ENCODE data around the gene BTBD2. TPM values are rescaled to one million over a fixed set of nuclear protein-coding genes. Genes with fewer than 3 reads are reported as not detected.

The BTBD2 gene
- total and polyA plus RNA-seq, 7 donors: 30.1 to 68.4 (median 56.3) TPM

DNA sequence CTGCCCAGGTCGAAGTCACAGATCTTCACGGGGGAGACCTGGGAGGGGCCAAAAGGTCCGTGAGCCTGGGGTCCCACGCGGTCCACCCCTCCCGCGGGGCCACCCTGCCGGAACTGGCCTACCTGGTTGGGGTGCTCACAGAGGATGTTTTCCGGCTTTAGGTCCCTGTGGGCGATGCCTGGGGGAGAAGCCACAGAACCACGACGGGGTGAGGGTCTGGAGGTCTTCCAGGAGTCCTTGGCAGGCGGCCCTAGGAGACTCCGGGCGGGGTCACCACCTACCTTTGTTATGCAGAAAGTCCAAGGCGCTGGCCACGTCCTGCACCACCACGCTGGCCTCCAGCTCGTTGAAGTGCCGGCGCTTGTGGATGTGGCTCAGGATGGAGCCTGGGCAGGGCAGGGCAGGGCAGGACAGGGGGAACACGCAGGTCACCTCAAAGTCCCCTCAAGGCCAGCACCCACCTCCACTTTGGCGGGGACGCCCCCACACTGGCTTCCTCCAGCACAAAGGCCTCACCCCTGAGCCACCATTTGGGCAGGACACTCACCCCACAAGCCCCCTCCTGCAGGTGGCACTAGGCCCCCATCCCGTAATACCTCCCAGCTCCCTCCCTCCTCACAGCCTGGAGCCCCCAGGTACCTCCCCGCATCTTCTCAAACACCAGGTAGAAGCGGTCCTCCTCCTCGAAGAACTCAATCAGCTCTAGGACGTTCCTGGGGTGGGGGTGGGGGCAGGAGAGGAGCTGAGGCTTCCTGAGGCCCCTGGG is 27.2 kb upstream of the BTBD2 start:
- no peaks in the 10 kb centered on the region for H3K9me3 ChIP-seq
- TF ChIP-seq, protein P1, sequence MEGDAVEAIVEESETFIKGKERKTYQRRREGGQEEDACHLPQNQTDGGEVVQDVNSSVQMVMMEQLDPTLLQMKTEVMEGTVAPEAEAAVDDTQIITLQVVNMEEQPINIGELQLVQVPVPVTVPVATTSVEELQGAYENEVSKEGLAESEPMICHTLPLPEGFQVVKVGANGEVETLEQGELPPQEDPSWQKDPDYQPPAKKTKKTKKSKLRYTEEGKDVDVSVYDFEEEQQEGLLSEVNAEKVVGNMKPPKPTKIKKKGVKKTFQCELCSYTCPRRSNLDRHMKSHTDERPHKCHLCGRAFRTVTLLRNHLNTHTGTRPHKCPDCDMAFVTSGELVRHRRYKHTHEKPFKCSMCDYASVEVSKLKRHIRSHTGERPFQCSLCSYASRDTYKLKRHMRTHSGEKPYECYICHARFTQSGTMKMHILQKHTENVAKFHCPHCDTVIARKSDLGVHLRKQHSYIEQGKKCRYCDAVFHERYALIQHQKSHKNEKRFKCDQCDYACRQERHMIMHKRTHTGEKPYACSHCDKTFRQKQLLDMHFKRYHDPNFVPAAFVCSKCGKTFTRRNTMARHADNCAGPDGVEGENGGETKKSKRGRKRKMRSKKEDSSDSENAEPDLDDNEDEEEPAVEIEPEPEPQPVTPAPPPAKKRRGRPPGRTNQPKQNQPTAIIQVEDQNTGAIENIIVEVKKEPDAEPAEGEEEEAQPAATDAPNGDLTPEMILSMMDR (IDR thresholded peaks at IDR 0.05): no peak
- intact Hi-C loops (cut with DNase I): no loop called here
- H3K27ac ChIP-seq: peak overlapping the region; percentile 98
- WGBS, 3 donors: 25 to 31% (median 26%) methylated on average over 29 of the region's 29 CpGs
- DNase-seq: peak; percentile 49 to 85
- H3K4me3 ChIP-seq: peak overlapping the region; percentile 42
- H3K4me1 ChIP-seq: peaks cover 82% of the 10 kb centered on the region
- H3K36me3 ChIP-seq (ENCODE audit: insufficient read depth in 1 of 2, low read depth in 1 of 2): peaks cover 11 to 73% of the 10 kb centered on the region in 2 donors
- peak in 2 of 4 donors; percentile 2 to 4 for ATAC-seq
- H3K27me3 ChIP-seq (ENCODE audit: insufficient read depth in 3 of 3, low read length in 2 of 3): no peaks in the 10 kb centered on the region

DNA sequence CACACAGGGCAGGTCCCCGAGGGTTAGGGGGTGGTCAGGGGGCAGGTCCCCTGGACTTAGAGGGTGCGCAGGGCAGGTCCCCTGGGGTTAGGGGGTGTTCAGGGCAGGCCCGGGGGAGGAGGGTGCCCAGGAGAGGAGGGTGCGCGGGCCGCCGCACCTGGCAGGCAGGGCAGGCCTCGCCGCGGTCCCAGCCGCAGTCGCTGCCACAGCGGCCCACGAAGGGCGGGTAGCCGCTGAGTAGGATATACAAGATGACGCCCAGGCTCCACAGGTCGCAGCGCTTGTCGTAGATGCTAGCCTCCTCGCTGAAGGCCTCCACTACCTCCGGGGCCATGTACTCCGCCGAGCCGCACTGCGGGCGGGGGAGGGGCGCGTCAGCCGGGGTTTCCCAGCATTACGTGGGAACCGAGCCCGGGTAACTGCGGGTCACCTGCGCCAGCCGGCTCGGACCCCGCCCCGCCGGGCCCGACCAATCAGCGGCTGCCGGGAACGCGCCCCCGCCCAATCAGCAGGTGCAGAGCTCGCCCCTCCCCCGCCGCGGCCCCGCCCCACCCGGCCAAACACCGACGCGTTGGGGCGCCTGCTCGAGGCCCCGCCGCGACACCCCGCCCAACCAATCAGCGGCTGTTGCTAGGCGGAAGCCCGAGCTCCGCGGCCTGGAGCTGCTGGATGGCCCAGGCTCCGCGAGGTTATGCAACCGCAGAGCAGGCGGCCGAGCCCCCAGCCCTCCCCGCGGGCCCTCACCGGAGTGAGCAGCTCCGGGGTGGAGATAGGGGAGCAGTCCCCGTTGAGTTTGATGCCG is 26.4 kb upstream of the BTBD2 start:
- Histone ChIP-seq H3K27ac (peak overlapping the region; percentile 98), H3K36me3 (ENCODE audit: insufficient read depth in 1 of 2, low read depth in 1 of 2) (peaks cover 11 to 73% of the 10 kb centered on the region in 2 donors), H3K27me3 (ENCODE audit: insufficient read depth in 3 of 3, low read length in 2 of 3) (no peaks in the 10 kb centered on the region), H3K4me3 (peak overlapping the region; percentile 61), H3K9me3 (no peaks in the 10 kb centered on the region), H3K4me1 (peaks cover 74% of the 10 kb centered on the region)
- ATAC-seq: peak; percentile 66 to 82 (median 74)
- intact Hi-C loops (cut with DNase I): no loop called here
- TF ChIP-seq, protein P1 (IDR thresholded peaks at IDR 0.05): no peak
- DNase-seq: peak; percentile 98 to 99
- 9 to 11% (median 9%) methylated on average over 53 to 77 of the region's 77 CpGs for WGBS, 3 donors

DNA sequence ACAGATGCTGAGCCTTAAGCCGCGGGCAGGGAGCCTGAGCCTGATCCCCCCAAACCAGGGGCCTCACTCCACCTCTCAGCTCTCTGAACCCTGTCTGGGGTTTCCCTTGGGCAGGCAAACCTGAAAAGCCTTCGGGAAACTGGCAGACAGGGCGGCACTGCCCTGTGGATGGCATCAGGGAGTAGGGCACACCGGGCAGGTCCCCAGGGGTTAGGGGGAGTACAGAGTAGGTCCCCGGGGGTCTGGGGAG is 25.8 kb upstream of the BTBD2 start:
- DNase-seq (no peak), ATAC-seq (no peak)
- no peaks in the 10 kb centered on the region for H3K9me3 ChIP-seq
- TF ChIP-seq, protein P1 (IDR thresholded peaks at IDR 0.05): no peak
- peak overlapping the region; percentile 98 for H3K27ac ChIP-seq
- peak overlapping the region; percentile 61 for H3K4me3 ChIP-seq
- peaks cover 69% of the 10 kb centered on the region for H3K4me1 ChIP-seq
- intact Hi-C loops (cut with DNase I): no loop called here
- 45 to 65% (median 50%) methylated on average over 6 of the region's 6 CpGs for WGBS, 3 donors
- H3K36me3 ChIP-seq (ENCODE audit: insufficient read depth in 1 of 2, low read depth in 1 of 2): peaks cover 11 to 68% of the 10 kb centered on the region in 2 donors
- H3K27me3 ChIP-seq (ENCODE audit: insufficient read depth in 3 of 3, low read length in 2 of 3): no peaks in the 10 kb centered on the region

DNA sequence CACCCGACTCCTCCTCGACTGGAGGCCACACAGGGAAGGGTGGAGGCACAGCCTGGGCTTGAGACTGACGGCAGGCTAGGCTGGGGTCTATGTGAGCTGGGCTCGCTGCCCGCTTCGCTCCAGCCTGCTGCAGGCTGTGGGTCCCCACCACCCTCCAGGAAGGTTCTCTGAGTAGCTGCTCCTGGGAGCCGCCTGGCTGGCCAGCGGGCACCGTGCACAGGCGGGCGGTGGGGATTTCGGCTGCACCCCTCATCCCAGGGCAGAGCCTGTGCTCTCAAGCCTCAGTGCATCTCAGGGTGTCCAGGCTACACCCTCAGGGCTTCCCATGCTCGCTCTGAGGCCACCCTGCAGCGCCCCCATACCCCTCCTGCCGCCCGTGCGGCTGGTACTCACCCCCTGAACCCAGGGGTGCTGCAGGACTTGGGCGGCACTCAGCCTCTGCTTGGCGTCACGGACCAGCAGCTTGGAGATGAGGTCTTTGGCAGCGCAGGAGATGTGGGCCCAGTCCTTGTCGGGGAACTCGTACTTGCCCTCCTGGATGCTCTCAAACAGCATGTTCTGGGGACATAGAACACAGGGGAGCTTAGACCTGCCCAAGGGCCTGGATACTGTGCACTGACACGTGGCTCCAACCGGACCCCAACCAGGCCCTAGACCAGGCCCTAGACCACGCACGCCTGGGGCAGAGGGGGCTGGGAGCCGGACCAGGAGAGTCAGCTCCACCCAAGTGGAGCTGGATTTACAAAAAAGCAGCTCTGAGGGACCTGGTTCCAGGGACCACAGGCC is 25.3 kb upstream of the BTBD2 start:
- ATAC-seq (no peak), DNase-seq (peak in 1 of 2 donors; percentile 66)
- H3K9me3 ChIP-seq: peaks cover 4% of the 10 kb centered on the region
- TF ChIP-seq, protein P1 (IDR thresholded peaks at IDR 0.05): no peak
- intact Hi-C loops (cut with DNase I): no loop called here
- 54 to 77% (median 62%) methylated on average over 28 of the region's 28 CpGs for WGBS, 3 donors
- peak overlapping the region; percentile 61 for H3K4me3 ChIP-seq
- H3K27me3 ChIP-seq (ENCODE audit: insufficient read depth in 3 of 3, low read length in 2 of 3): no peaks in the 10 kb centered on the region
- H3K36me3 ChIP-seq (ENCODE audit: insufficient read depth in 1 of 2, low read depth in 1 of 2): peaks cover 11 to 63% of the 10 kb centered on the region in 2 donors
- H3K4me1 ChIP-seq: peaks cover 64% of the 10 kb centered on the region
- H3K27ac ChIP-seq: peak overlapping the region; percentile 98

Measured in psoas muscle (tissue), 8 donors.